Measurements from ENCODE around the gene ZNHIT2.

The ZNHIT2 gene

DNA sequence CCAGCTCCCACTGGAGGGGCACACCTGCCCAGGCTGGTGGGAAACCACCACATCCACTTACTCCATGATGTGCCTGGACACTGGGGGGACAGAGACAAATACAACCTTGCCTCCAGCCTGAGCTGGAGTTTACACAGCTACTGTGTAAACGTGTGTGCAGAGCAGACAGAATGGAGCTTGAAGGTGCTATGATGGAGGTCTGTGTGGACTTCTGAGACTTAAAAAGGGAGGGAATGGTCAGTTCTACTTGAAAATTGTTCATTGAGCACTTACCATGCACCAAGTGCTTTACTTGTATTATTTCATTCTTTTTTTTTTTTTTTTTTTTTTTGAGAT is 44.9 kb downstream of the ZNHIT2 start:
- no peak for DNase-seq (ENCODE audit: extremely low read depth, low read depth)
- TF ChIP-seq, protein P1, sequence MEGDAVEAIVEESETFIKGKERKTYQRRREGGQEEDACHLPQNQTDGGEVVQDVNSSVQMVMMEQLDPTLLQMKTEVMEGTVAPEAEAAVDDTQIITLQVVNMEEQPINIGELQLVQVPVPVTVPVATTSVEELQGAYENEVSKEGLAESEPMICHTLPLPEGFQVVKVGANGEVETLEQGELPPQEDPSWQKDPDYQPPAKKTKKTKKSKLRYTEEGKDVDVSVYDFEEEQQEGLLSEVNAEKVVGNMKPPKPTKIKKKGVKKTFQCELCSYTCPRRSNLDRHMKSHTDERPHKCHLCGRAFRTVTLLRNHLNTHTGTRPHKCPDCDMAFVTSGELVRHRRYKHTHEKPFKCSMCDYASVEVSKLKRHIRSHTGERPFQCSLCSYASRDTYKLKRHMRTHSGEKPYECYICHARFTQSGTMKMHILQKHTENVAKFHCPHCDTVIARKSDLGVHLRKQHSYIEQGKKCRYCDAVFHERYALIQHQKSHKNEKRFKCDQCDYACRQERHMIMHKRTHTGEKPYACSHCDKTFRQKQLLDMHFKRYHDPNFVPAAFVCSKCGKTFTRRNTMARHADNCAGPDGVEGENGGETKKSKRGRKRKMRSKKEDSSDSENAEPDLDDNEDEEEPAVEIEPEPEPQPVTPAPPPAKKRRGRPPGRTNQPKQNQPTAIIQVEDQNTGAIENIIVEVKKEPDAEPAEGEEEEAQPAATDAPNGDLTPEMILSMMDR (IDR thresholded peaks at IDR 0.05; ENCODE audit: low read depth, low read length): no peak

DNA sequence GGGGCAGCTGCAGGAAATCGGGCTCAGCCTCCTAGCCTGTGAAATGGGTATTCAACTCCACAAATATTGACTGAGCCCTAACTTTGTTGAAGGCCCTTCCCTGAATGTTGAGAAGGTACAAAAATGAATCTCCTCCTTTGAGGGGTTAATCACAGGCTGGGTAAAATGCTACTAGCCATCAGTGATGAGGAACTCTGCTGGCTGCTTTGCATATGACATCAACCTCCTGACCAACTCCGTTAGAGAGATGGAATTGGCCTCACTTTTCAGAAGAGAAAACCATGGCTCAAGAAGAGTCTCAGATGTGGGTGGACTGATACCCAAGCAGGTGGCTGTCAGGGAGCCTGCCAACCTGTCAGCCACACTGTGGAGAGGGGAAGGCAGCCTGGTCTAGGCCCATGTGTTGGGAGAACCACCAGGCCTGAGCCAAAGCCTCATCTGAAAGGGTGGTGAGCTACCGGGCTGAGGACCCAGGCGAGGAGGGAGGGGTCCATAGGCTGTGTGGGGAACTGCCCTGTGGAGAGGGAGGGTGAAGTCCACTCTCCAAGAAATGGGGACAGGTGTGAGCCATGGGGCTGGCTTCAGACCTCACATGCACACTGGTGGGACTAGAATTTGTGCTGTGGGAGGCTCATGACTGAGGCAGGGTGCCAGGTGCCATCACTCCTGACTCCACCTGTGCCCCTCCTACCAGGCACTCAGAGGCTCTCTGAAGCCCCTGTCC is 45.4 kb downstream of the ZNHIT2 start:
- DNase-seq (ENCODE audit: extremely low read depth, low read depth): no peak
- TF ChIP-seq, protein P1 (IDR thresholded peaks at IDR 0.05; ENCODE audit: low read depth, low read length): no peak

DNA sequence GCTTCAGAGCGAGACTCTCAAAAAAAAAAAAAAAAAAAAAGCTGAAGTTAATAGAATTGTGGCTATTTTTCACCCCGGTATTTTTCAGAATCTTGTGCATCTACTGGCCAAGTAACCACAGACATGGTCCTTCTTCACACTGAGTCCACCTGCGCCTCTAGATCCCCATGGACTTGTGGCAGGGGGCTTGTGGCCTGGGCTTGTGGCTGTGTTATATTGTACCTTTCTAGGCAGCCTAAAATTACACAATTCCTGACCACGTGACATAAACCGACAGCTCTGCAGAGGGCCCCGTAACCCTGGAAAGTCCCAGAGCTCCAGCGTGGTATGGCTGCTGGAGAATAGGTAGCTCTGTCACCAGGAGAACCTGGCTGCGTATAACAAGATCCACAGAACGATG is 48.3 kb downstream of the ZNHIT2 start:
- no peak for DNase-seq (ENCODE audit: extremely low read depth, low read depth)
- TF ChIP-seq, protein P1 (IDR thresholded peaks at IDR 0.05; ENCODE audit: low read depth, low read length): no peak

DNA sequence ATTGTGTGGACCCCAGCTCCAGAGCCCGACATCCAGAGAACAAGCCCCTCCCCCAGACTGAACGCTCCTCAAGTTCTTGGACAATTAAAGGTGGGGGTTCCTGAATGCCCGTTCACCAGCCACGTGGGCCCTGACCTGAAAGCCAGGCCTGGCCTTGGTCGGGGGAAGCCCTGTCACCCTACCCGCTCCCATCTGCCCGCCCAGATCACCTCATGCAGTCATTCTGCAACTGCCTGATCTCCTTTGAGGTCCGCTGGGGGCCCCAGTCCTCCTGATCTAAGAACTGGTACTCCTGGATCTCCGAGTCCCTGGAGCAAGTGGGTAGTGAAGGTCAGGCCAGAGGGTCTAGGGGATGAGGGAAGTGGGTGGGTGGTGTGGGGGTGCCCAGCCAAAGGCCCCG is 50.1 kb downstream of the ZNHIT2 start:
- no peak for DNase-seq (ENCODE audit: extremely low read depth, low read depth)
- TF ChIP-seq, protein P1 (IDR thresholded peaks at IDR 0.05; ENCODE audit: low read depth, low read length): no peak

DNA sequence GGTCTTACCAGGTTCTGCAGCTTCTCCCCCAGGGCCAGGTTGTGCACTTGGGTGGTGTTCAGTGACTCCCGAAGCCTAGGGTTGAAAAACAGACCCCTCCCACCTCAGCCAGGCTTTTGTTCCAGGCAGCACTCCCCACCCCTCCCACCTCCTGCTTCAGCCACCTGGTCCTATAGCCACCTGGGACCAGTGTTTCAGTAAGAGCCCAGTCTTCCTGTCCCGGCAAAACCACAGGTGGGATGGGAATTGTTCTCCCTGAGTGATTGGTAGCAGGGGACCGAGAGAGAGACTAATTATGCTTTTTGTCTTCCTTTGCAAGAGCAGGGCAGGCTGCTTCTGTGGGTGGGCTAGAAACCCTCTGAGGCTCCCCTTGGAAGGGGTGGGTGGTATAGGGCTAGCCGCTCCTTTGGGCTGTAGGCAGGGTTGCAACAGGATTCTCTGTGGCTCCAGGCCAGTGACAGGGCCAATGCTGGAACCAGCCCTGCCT is 50.7 kb downstream of the ZNHIT2 start:
- DNase-seq (ENCODE audit: extremely low read depth, low read depth): no peak
- TF ChIP-seq, protein P1 (IDR thresholded peaks at IDR 0.05; ENCODE audit: low read depth, low read length): no peak

Data from AG09319 (cell line).